Prostate gland (tissue), 2 donors: Measurements from ENCODE around the gene ERBIN.

ENCODE experiments used
- CTCF ChIP-seq, 4 experiments: fragments of 200-600 bp in 2 of 4; fragments of 450-650 bp in 2 of 4; sonication (generic) in 2 of 4; IDR thresholded peaks; 1 replicate in 3 of 4; 2 replicates in 1 of 4; pipeline ENCODE4 v1.5.1; 2016 to 2019; ENCODE audit warnings: antibody characterized with exemption in 4 of 4, mild to moderate bottlenecking in 2 of 4, moderate library complexity in 2 of 4
- POLR2AphosphoS5 ChIP-seq: sonication (generic); formaldehyde crosslinking; IDR thresholded peaks from one replicate; pipeline ENCODE4 v1.6.1; 2017; ENCODE audit warnings: antibody characterized with exemption

- TF ChIP-seq CTCF (IDR thresholded peaks at IDR 0.05) (no peak), POLR2AphosphoS5 (no peak)
Measured at GRCh38 chr5:66010476-66010875, 84.1 kb downstream of the ERBIN start.
